Fibroblast of skin of scalp (primary cell): Measurements from ENCODE around the gene TUBGCP3.
A peak's percentile ranks its signal among the peaks of the same experiment; 100 is the strongest.
"Not testable (repeated sequence)": the region's sequence is repeated elsewhere in the genome, so short reads cannot be mapped to it uniquely, and the experiment has no call there.

Experiments used
- DNase-seq: peaks from one replicate; pipeline ENCODE4 v3.0.0-alpha.2; 2013

TUBGCP3 gene

DNA sequence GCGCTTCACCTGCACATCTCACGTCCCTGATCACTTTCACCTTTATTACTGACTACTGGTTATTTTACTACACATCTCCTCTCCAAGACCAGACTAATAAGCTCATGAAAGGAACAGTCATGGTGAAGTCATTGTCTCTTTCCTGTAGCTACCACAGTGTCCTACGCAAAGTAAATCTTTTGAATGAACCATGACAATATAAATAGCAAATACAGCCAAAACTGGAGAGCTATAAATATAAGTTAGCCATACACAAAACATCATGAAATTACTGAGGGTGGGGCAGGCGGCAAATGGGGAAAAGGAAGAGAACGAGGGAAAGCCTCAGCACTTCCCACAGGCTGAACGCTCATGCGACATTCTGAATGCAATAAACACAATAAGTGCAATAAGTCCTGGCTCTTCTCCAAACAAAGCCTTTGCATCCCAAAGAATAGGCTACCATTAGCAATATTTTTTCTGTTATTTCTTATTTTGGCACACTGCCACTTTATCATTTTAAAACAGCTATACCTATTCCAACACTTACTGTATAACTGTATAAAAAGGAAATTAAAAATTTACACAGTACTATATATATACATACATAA, 62.5 kb downstream of the TUBGCP3 start:
- no peak for DNase-seq

DNA sequence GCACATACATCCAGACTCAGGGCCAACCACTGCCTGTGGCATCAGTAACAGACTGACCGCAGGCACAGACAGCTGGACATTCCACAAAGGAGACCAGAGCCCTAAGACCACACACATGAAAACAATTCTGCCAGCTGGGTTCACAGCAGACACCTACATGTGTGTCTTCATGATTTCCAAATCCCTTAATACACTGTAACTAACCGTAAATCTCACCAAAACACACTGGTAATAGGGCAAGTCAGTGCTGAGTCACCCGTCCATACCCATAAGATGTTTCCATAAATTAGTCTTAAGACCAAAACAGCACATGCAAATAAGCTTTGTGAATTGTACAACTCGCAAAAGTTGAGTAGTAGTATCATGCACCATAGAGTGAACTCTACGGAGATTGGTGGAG, 65.4 kb downstream of the TUBGCP3 start:
- no peak for DNase-seq

DNA sequence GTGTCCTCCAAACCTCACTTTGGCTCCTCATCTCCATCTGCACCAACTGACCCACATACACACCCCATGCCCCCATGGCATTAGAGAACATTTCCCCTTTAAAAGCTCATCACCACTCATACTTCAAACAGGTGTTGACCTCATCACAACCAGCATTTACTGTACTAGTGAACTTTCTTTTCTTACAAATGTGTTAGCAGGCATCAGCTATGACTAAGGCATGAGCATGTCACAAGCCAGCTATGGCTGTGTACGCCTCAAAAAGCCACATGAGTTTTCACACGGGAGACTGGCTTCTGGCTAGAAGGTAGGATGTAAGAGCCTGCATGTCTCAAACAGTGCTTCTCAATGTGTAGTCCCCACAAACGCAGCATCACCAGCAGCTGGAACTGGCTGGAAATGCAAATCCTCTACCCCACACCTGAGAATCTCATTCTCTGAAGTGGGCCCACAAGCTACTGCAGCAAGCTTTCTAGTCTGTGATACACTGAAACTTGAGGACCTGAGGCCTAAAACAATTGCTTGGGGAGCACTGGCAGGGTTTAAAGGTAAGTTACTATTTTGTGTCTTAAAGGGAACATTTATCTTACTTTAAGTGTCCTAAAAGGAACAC, 66.8 kb downstream of the TUBGCP3 start:
- DNase-seq = no peak

DNA sequence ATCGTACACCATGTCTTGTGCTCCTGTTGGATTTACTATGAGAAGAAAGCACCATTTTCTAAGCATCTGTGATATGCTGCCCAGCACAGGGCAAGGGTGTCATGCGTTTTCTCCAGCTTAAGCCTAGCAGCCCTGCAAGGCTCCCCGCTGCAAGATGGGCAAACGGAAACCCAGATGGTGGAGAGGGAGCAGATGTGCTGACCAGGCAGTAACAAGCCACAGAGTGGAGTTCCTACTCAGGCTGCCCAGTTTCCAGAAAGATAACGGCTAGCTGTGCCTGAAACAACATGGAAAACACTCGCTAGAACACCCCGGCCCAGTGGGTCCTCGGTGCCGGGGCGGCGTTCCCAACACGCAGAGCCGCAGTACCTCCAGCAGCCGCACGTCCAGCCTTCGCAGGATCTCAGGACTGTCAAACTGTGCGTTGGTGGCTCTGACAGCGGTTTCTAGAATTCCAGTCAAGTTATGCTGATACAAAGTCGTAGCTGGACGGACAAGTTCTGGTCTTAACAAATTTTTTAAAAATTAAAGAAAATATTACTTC, 68.4 kb downstream of the TUBGCP3 start:
- DNase-seq = no peak

DNA sequence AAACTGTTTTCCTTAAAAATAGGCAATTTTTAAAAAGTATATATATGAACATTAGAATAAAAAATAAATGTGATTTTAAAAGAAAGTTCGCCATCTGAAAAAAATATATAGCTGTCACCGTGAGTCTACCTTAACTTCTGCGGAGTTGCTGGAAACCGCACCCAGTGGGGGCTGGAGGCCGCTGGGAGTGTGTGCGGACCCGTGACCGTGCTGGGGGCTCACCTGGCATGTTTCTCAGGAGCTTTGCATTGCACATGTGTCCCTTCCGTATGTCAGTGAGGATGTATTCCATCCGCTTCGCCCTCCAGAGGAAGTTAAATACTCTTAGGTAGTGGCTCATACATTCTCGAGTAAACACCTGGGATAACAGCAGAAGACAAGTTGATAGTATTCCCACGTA, 71.7 kb downstream of the TUBGCP3 start:
- DNase-seq = no peak

GRCh38 chr13:112513761-112514160, 74.2 kb downstream of the TUBGCP3 start:
- no peak for DNase-seq

- DNase-seq = no peak
Measured at GRCh38 chr13:112510987-112511685, 76.8 kb downstream of the TUBGCP3 start.

- DNase-seq = peak; percentile 62
Measured at GRCh38 chr13:112510002-112510780, 77.8 kb downstream of the TUBGCP3 start.

DNA sequence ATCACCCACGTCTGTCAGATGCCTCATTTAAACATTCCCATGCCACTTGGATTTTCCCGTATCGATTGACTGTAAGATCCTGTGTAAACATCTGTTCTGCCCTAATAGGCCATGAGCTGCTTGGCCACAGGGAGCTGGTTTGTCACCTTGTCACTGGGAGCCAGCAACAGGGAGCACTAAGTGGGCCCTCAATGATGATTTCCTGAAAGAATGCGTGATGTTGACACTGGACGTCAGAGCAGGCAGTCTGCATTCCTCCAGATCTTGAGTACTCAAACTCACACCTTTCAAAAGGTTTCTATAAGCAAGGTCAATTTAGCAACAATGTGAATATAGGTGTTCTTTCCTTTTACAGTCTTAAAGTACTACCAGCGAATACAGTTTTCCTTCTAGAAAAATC, 78.8 kb downstream of the TUBGCP3 start:
- no peak for DNase-seq

GRCh38 chr13:112506046-112506445, 81.9 kb downstream of the TUBGCP3 start:
- no peak for DNase-seq

DNA sequence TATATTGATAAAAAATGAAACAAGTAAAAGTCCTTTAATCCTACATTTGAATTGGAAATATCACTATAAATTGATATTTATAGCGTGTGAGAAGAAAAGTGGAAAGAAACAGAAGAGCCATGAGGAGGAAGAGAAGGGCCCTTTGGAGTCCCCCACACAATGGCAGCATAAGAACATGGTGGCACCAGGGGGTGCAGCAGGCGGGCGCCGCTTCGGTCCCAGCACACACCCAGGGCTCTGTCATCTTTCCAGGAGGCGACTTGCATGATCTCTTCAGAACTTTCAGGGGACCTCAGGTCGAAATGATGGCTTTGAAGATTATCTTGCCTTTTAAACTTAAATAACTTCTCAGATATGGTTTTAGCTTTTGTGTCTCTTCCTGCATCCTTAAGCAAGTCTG, 91.8 kb downstream of the TUBGCP3 start:
- DNase-seq = no peak

- DNase-seq = no peak
Measured at GRCh38 chr13:112495465-112495864, 92.5 kb downstream of the TUBGCP3 start.

DNA sequence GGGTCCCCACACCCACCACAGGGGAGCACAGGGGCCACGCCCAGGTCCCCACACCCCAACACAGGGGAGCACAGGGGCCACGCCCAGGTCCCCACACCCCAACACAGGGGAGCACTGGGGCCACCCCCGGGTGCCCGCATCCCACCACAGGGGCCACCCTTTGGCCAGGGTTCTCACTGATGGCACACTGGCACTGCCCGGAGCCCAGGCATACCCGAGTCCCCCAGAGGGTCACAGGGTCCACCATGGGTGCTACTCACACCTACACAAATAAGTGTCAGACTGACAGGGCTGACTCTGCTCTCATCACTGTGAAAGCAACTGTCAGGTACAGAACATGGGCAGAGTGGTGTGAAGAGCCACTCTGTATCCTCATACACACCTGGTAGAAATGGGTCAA, 98.8 kb downstream of the TUBGCP3 start:
- DNase-seq = no peak

- DNase-seq = not testable (repeated sequence)
Measured at GRCh38 chr13:112488343-112489050, 99.5 kb downstream of the TUBGCP3 start.

GRCh38 chr13:112487127-112487517, 100.8 kb downstream of the TUBGCP3 start:
- DNase-seq = no peak

GRCh38 chr13:112486386-112487126, 101.4 kb downstream of the TUBGCP3 start:
- DNase-seq = no peak

GRCh38 chr13:112485814-112486213, 102.1 kb downstream of the TUBGCP3 start:
- DNase-seq = not testable (repeated sequence)

DNA sequence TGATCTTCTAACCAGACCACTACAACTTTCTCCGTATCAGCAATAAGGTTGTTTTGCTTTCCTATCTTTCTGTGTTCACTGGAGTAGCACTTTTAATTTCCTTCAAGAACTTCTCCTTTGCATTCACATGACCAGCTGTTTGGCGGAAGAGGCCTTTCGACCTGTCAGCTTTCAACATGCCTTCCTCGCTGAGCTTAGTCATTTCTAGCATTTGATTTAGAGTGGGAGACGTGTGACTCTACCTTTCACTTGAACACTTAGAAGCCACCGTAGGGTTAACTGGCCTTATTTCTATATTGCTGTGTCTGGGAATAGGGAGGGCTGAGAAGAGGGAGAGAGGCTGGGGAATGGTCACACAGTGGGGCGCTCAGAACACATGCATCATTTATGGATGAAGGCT, 104.7 kb downstream of the TUBGCP3 start:
- DNase-seq = no peak

GRCh38 chr13:112481458-112481857, 106.5 kb downstream of the TUBGCP3 start:
- DNase-seq = no peak

- no peak for DNase-seq
Measured at GRCh38 chr13:112479389-112479788, 108.6 kb downstream of the TUBGCP3 start.

- DNase-seq = no peak
Measured at GRCh38 chr13:112477070-112477619, 110.8 kb downstream of the TUBGCP3 start.
